Stimulated activated naive CD8-positive, alpha-beta T cell treated with anti-CD3 and anti-CD28 coated beads, Interleukin-15, amount 100 ng/mL, for 72 hours (primary cell): ENCODE data around the gene EML6.
A peak's percentile ranks its signal among the peaks of the same experiment; 100 is the strongest.

Experiments used
- ATAC-seq: fragments of 150-1000 bp; cut with Tn5 transposase; 2 replicates; pipeline ENCODE4 v1.10.0; 2021; ENCODE audit warnings: mild to moderate bottlenecking, moderate library complexity
- DNase-seq, 2 donors: peaks; one replicate each; pipeline ENCODE4 v3.0.0; 2021 to 2022
- H3K27ac Mint-ChIP-seq, 2 donors: one replicate each; pipeline ENCODE4 v1.8.0; 2022; ENCODE audit warnings: mild to moderate bottlenecking in 2 of 2, mixed read lengths in 2 of 2, moderate library complexity in 2 of 2
- H3K27me3 Mint-ChIP-seq: one replicate; pipeline ENCODE4 v1.8.0; 2022; ENCODE audit warnings: mixed read lengths
- H3K4me1 Mint-ChIP-seq: one replicate; pipeline ENCODE4 v1.8.0; 2022; ENCODE audit warnings: mild to moderate bottlenecking, mixed read lengths
- H3K4me3 Mint-ChIP-seq, 2 donors: one replicate each; pipeline ENCODE4 v1.8.0; 2022; ENCODE audit warnings: mild to moderate bottlenecking in 2 of 2, mixed read lengths in 2 of 2, moderate library complexity in 1 of 2
- H3K9me3 Mint-ChIP-seq, 2 donors: one replicate each; pipeline ENCODE4 v1.8.0; 2022; ENCODE audit warnings: mixed read lengths in 2 of 2

EML6 gene

GRCh38 chr2:54724560-54725342 is 1.3 kb downstream of the EML6 start:
- DNase-seq (peak; percentile 28 to 34), ATAC-seq (no peak)
- no peaks in the 10 kb centered on the region for H3K9me3 Mint-ChIP-seq
- peaks cover 19% of the 10 kb centered on the region for H3K4me1 Mint-ChIP-seq
- no peak overlapping the region for H3K27ac Mint-ChIP-seq
- H3K4me3 Mint-ChIP-seq, result peak overlapping the region; percentile 93 to 97
- H3K27me3 Mint-ChIP-seq, result peaks cover 68% of the 10 kb centered on the region

GRCh38 chr2:54725343-54726099 is 2.1 kb downstream of the EML6 start:
- no peak overlapping the region for H3K27ac Mint-ChIP-seq
- peaks cover 62% of the 10 kb centered on the region for H3K27me3 Mint-ChIP-seq
- ATAC-seq (no peak), DNase-seq (no peak)
- no peaks in the 10 kb centered on the region for H3K9me3 Mint-ChIP-seq
- peak overlapping the region; percentile 76 to 83 for H3K4me3 Mint-ChIP-seq
- peaks cover 19% of the 10 kb centered on the region for H3K4me1 Mint-ChIP-seq

GRCh38 chr2:54726431-54726830 is 3.0 kb downstream of the EML6 start:
- Mint-ChIP-seq H3K27me3 (peaks cover 59% of the 10 kb centered on the region), H3K27ac (no peak overlapping the region), H3K4me1 (peaks cover 19% of the 10 kb centered on the region), H3K9me3 (no peaks in the 10 kb centered on the region), H3K4me3 (no peak overlapping the region)
- ATAC-seq, result no peak
- no peak for DNase-seq

- H3K4me3 Mint-ChIP-seq, result no peak overlapping the region
- ATAC-seq, result no peak
Observed at GRCh38 chr2:54726940-54727339, 3.5 kb downstream of the EML6 start.

DNA sequence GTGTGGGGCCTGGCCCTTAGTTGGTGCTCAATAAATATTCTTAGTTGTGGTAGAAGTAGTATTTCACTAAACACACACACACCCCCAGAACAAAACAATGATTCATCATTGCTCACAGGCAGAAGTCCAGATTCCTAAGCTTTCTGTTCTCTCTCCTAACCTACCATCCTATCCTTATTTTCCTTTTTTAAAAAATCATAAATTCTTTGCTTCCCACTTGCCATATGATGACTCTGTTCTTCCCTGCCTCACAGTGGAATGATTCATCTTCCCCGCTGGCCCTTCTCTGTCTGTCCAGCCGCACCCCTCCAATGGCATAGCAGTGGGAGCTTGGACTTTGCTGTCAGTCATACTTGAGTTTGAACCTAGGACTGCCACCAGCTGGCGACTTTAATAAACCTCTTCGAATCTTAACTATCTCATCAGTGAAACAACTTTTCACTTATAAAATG is 5.2 kb downstream of the EML6 start:
- DNase-seq, result no peak
- no peak overlapping the region for H3K27ac Mint-ChIP-seq
- no peaks in the 10 kb centered on the region for H3K9me3 Mint-ChIP-seq
- no peak for ATAC-seq
- peaks cover 59% of the 10 kb centered on the region for H3K27me3 Mint-ChIP-seq
- H3K4me3 Mint-ChIP-seq, result no peak overlapping the region
- peaks cover 12% of the 10 kb centered on the region for H3K4me1 Mint-ChIP-seq

More at GRCh38 chr2:54726940-54727339, 3.5 kb downstream of the EML6 start:
- H3K4me1 Mint-ChIP-seq, result peaks cover 19% of the 10 kb centered on the region
- H3K9me3 Mint-ChIP-seq, result no peaks in the 10 kb centered on the region
- no peak overlapping the region for H3K27ac Mint-ChIP-seq
- peaks cover 59% of the 10 kb centered on the region for H3K27me3 Mint-ChIP-seq
- no peak for DNase-seq

DNA sequence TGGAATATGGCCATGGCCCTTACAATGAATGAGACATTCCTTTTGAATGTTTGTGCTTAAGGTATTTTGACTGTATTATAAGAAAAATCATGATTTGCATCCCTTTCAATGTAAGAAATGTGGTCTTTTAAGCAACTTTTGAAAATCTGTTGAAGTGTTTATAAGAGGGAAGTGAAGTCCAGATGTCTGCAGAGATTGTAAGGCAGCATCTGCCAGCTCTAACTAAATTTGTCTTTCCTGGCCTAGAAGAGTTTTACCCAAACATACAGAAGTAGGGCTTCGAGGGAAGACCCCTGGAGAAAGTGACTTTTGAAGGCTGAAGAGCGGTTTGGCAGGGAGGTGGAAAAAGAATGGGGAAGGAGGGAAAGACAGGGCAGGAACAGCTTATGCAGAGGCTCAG is 12.2 kb downstream of the EML6 start:
- H3K27ac Mint-ChIP-seq, result no peak overlapping the region
- ATAC-seq (no peak), DNase-seq (no peak)

DNA sequence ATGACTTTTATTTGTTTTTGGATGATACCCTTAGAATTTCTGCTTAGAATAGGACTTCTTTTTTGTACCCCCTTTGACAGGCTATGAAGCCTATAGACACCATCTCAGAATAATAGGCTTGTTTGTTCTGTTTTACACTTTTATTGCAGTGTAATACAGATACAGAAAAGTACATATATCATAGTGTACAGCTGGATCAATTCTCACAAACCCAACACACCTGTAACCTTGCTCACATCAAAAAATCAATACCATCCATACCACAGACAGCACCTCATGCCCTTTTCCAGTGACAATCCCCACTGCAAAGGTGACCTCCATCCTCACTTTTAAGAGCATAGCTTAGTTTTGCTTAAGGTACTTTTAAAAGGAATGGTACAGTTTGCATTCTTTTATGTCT is 14.8 kb downstream of the EML6 start:
- DNase-seq (no peak), ATAC-seq (no peak)
- H3K27me3 Mint-ChIP-seq, result peaks cover 14% of the 10 kb centered on the region
- H3K27ac Mint-ChIP-seq, result no peak overlapping the region
- H3K4me1 Mint-ChIP-seq, result no peaks in the 10 kb centered on the region
- H3K4me3 Mint-ChIP-seq, result no peak overlapping the region
- H3K9me3 Mint-ChIP-seq, result no peaks in the 10 kb centered on the region

More for the DNA sequence above, 12.2 kb downstream of the EML6 start:
- no peak overlapping the region for H3K4me3 Mint-ChIP-seq
- peaks cover 7% of the 10 kb centered on the region for H3K27me3 Mint-ChIP-seq
- no peaks in the 10 kb centered on the region for H3K4me1 Mint-ChIP-seq
- H3K9me3 Mint-ChIP-seq, result no peaks in the 10 kb centered on the region

DNA sequence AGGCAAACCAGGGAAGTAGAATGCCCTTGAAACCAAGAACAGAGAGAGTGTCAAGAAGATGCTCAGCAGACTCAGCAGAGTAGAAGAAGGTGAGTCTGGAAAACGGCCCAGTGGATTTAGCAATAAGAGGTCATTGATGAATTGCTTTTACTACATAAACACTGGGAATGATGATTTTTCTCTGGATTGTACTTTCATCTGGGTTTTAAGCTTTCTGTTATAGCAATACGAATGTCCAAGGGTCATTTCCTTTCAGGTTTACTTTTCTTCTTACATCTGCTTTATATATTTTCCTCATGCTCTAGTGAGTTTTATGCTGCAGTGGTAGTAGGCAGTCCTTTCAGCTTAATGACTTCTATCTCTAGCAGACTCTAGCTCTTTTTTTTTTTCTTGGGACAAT is 16.9 kb downstream of the EML6 start:
- Mint-ChIP-seq H3K4me1 (no peaks in the 10 kb centered on the region), H3K27ac (no peak overlapping the region), H3K4me3 (no peak overlapping the region), H3K27me3 (peaks cover 14% of the 10 kb centered on the region), H3K9me3 (no peaks in the 10 kb centered on the region)
- no peak for ATAC-seq
- no peak for DNase-seq

- H3K27ac Mint-ChIP-seq, result no peak overlapping the region
- no peaks in the 10 kb centered on the region for H3K4me1 Mint-ChIP-seq
- ATAC-seq, result no peak
Observed at GRCh38 chr2:54741250-54741649, 17.8 kb downstream of the EML6 start.

GRCh38 chr2:54750040-54750439 is 26.6 kb downstream of the EML6 start:
- no peaks in the 10 kb centered on the region for H3K27me3 Mint-ChIP-seq
- no peak overlapping the region for H3K27ac Mint-ChIP-seq
- no peaks in the 10 kb centered on the region for H3K9me3 Mint-ChIP-seq
- H3K4me3 Mint-ChIP-seq, result no peak overlapping the region
- H3K4me1 Mint-ChIP-seq, result no peaks in the 10 kb centered on the region
- DNase-seq (no peak), ATAC-seq (no peak)

More at GRCh38 chr2:54741250-54741649, 17.8 kb downstream of the EML6 start:
- Mint-ChIP-seq H3K9me3 (no peaks in the 10 kb centered on the region), H3K4me3 (no peak overlapping the region), H3K27me3 (peaks cover 14% of the 10 kb centered on the region)
- no peak for DNase-seq

DNA sequence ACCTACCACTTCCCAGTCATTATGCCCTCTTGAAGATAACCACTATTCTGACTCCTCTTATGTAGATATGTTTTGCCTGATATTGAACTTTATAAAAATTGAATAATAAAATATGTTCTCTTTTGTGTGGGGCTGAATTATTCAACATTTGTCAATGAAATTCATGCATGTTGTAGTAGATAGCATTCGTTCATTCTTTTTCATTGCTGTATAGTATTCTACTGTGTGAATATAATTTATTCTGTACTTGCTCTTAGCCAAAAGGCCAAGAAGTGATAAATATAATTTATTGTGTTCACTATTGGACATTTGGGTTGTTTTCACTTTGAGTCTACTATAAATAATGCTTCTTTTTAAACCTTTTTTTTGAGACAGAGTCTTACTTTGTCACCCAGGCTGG is 29.0 kb downstream of the EML6 start:
- H3K27me3 Mint-ChIP-seq, result peaks cover 8% of the 10 kb centered on the region
- ATAC-seq, result no peak

GRCh38 chr2:54755641-54756326 is 32.3 kb downstream of the EML6 start:
- no peak overlapping the region for H3K27ac Mint-ChIP-seq
- ATAC-seq (no peak), DNase-seq (no peak)
- no peak overlapping the region for H3K4me3 Mint-ChIP-seq
- H3K27me3 Mint-ChIP-seq, result peaks cover 8% of the 10 kb centered on the region
- peaks cover 8% of the 10 kb centered on the region for H3K4me1 Mint-ChIP-seq
- no peaks in the 10 kb centered on the region for H3K9me3 Mint-ChIP-seq

More for the DNA sequence above, 29.0 kb downstream of the EML6 start:
- no peak overlapping the region for H3K27ac Mint-ChIP-seq
- no peaks in the 10 kb centered on the region for H3K9me3 Mint-ChIP-seq
- no peak overlapping the region for H3K4me3 Mint-ChIP-seq
- H3K4me1 Mint-ChIP-seq, result peaks cover under 1% of the 10 kb centered on the region
- DNase-seq, result no peak

GRCh38 chr2:54757500-54757899 is 34.0 kb downstream of the EML6 start:
- peaks cover 8% of the 10 kb centered on the region for H3K27me3 Mint-ChIP-seq
- no peak overlapping the region for H3K27ac Mint-ChIP-seq
- H3K4me1 Mint-ChIP-seq, result peaks cover 8% of the 10 kb centered on the region
- no peak for DNase-seq
- ATAC-seq, result no peak
- H3K9me3 Mint-ChIP-seq, result no peaks in the 10 kb centered on the region
- H3K4me3 Mint-ChIP-seq, result no peak overlapping the region

DNA sequence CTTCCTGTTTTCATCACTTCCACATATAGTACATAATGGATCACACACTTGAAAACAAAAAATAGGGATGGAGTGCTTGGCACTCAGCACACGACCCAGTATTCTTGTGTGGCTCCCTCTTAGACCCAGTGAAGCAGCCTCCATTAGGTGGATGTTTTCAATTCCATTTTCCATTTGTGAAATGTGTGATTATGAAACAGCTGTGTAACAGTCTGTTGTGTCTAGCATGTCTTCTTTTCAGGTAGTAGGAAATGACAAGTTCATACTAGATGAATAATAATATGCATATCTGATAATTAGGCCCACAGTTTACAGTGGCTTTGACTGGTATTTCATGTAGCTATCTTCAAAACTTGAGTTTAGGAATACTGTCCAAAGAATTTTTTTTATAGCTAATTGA is 35.5 kb downstream of the EML6 start:
- DNase-seq (no peak), ATAC-seq (no peak)
- no peaks in the 10 kb centered on the region for H3K9me3 Mint-ChIP-seq
- H3K4me1 Mint-ChIP-seq, result peaks cover 8% of the 10 kb centered on the region
- H3K27ac Mint-ChIP-seq, result no peak overlapping the region
- H3K27me3 Mint-ChIP-seq, result peaks cover 8% of the 10 kb centered on the region
- no peak overlapping the region for H3K4me3 Mint-ChIP-seq

DNA sequence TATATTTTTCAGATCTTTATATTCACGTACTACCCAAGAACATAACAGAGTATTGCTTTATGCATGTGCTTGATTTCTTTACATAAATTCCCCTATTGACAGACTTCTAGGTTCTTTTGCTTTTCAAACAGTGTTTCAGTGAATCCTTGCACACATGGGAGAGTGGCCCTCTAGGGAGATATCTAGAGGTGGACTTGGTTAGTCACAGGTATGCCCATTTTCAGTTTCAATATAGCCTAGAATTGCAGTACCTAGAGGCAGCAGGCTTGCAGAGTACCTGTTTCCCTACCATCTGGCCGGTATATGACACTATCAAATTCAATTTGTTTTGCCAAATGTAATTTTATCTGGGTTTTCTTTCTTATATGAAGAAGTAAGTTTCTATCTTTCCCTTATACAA is 36.8 kb downstream of the EML6 start:
- ATAC-seq (no peak), DNase-seq (no peak)
- H3K4me3 Mint-ChIP-seq, result no peak overlapping the region
- H3K4me1 Mint-ChIP-seq, result peaks cover 8% of the 10 kb centered on the region
- peaks cover 8% of the 10 kb centered on the region for H3K27me3 Mint-ChIP-seq
- H3K9me3 Mint-ChIP-seq, result no peaks in the 10 kb centered on the region
- H3K27ac Mint-ChIP-seq, result no peak overlapping the region
